DOHH2 (cell line): ENCODE measurements around the gene GGT1.
"Not testable (repeated sequence)": the region's sequence is repeated elsewhere in the genome, so short reads cannot be mapped to it uniquely, and the experiment has no call there.

Source experiments
- CTCF ChIP-seq: fragments of 200-600 bp; sonication (generic); IDR thresholded peaks from one replicate; pipeline ENCODE4 v1.5.1; 2014; ENCODE audit warnings: antibody characterized with exemption, mild to moderate bottlenecking, low read depth, low read length; ENCODE audit not compliant: poor library complexity, severe bottlenecking
- EZH2phosphoT487 ChIP-seq: fragments of 200-600 bp; sonication (generic); IDR thresholded peaks from 2 replicates; pipeline ENCODE4 v1.6.1; 2017; ENCODE audit warnings: borderline replicate concordance, mild to moderate bottlenecking, antibody characterized with exemption, low read length, moderate library complexity, mixed read lengths

- not testable (repeated sequence) for TF ChIP-seq CTCF, EZH2phosphoT487
Observed at GRCh38 chr22:24593559-24593835, 9.5 kb upstream of the GGT1 start.
